ENCODE data around the gene LENG9. TPM values are rescaled to one million over a fixed set of nuclear protein-coding genes. Genes with fewer than 3 reads are reported as not detected.

The LENG9 gene
- total RNA-seq, 1 donor from 2014 or later = 0.75 TPM

DNA sequence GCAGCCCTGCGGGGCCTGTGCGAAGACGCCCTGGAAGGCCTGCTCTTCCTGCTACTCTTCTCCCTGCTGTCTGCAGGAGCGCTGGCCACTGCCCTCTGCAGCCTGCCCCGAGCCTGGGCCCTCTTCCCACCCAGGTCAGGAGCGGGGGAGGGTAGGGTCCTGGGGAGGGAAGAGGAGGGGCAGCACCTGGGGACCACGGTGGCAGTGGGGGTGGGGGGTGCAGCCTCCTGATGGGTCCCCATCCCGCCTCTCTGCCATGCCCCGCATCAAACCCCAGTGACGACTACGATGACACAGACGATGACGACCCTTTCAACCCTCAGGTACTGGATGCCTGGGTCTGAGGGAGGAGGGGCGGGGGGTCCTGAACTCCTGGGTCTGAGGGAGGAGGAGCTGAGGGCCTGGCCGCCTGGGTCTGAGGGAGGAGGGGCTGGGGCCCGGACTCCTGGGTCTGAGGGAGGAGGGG, 28.0 kb downstream of the LENG9 start:
- TF ChIP-seq, protein P1, sequence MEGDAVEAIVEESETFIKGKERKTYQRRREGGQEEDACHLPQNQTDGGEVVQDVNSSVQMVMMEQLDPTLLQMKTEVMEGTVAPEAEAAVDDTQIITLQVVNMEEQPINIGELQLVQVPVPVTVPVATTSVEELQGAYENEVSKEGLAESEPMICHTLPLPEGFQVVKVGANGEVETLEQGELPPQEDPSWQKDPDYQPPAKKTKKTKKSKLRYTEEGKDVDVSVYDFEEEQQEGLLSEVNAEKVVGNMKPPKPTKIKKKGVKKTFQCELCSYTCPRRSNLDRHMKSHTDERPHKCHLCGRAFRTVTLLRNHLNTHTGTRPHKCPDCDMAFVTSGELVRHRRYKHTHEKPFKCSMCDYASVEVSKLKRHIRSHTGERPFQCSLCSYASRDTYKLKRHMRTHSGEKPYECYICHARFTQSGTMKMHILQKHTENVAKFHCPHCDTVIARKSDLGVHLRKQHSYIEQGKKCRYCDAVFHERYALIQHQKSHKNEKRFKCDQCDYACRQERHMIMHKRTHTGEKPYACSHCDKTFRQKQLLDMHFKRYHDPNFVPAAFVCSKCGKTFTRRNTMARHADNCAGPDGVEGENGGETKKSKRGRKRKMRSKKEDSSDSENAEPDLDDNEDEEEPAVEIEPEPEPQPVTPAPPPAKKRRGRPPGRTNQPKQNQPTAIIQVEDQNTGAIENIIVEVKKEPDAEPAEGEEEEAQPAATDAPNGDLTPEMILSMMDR (IDR thresholded peaks at IDR 0.05; ENCODE audit: insufficient read depth, low read length, poor library complexity, severe bottlenecking) = no peak
- H3K36me3 ChIP-seq (ENCODE audit: control insufficient read depth, insufficient read depth, low read length) = no peaks in the 10 kb centered on the region
- H3K27me3 ChIP-seq (ENCODE audit: control insufficient read depth, insufficient read depth, low read length) = peaks cover 9% of the 10 kb centered on the region
- DNase-seq (ENCODE audit: low read depth) = no peak
- no peak overlapping the region for H3K4me3 ChIP-seq (ENCODE audit: low read depth, low read length)

DNA sequence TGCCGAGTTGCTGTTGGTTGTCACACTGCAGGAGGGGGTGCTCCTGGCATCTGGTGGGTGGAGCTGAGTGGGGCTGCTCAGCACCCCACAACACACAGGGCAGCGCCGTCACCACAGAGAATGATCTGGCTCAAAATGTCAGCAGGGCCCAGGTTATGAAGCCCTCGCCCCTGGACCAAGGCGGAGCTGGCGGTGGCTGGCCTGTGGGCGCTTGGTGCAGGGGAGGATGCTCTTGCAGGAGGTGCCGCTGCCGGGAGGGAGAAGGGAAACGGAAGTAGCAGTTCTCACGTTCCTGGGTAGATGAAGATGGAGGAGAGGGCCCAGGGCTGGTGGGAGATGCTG, 28.7 kb downstream of the LENG9 start:
- Histone ChIP-seq H3K27me3 (ENCODE audit: control insufficient read depth, insufficient read depth, low read length) (peaks cover 15% of the 10 kb centered on the region), H3K4me3 (ENCODE audit: low read depth, low read length) (no peak overlapping the region), H3K36me3 (ENCODE audit: control insufficient read depth, insufficient read depth, low read length) (no peaks in the 10 kb centered on the region)
- DNase-seq (ENCODE audit: low read depth) = no peak
- TF ChIP-seq, protein P1 (IDR thresholded peaks at IDR 0.05; ENCODE audit: insufficient read depth, low read length, poor library complexity, severe bottlenecking) = no peak

DNA sequence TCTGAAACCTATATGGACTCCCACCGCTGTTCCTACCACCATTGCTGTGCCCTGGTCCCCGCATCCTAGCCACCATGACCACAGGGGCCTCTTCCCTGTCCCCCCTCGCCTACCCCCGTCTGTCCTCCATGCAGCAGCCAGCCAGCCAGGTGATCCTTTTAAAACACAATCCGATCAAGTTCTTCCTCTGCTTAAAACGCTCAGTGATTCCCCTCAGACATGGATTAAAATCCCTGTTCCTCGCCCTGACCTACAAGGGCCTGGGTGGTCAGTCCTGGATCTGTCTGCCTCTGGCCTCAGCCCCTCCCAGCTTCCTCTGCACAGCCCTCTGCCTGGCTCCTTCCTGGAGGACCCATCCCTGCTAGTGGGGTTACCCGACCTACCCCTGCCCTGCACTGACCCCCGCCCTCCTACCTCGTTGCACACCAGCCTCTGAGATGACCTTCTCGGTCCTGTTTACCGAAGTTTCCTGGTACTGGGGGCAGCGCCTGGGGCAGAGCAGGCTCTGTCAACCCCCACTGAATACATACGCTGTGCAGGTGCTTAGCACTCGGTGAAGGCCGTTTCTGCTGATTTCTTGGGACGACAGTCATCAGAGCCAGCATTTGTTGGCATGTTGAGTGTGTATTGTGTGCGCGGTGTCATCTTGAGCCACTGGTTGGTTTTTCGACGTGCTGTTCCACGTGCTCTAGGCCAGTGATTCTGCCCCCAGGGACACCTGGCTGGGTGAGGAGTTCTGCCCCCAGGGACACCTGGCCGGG, 29.3 kb downstream of the LENG9 start:
- TF ChIP-seq, protein P1 (IDR thresholded peaks at IDR 0.05; ENCODE audit: insufficient read depth, low read length, poor library complexity, severe bottlenecking) = no peak
- no peak for DNase-seq (ENCODE audit: low read depth)
- Histone ChIP-seq H3K36me3 (ENCODE audit: control insufficient read depth, insufficient read depth, low read length) (no peaks in the 10 kb centered on the region), H3K27me3 (ENCODE audit: control insufficient read depth, insufficient read depth, low read length) (peaks cover 21% of the 10 kb centered on the region), H3K4me3 (ENCODE audit: low read depth, low read length) (no peak overlapping the region)

GRCh38 chr19:54433697-54434096, 29.9 kb downstream of the LENG9 start:
- DNase-seq (ENCODE audit: low read depth) = no peak
- TF ChIP-seq, protein P1 (IDR thresholded peaks at IDR 0.05; ENCODE audit: insufficient read depth, low read length, poor library complexity, severe bottlenecking) = no peak
- no peaks in the 10 kb centered on the region for H3K36me3 ChIP-seq (ENCODE audit: control insufficient read depth, insufficient read depth, low read length)
- peaks cover 24% of the 10 kb centered on the region for H3K27me3 ChIP-seq (ENCODE audit: control insufficient read depth, insufficient read depth, low read length)
- H3K4me3 ChIP-seq (ENCODE audit: low read depth, low read length) = no peak overlapping the region

- no peak for DNase-seq (ENCODE audit: low read depth)
- H3K36me3 ChIP-seq (ENCODE audit: control insufficient read depth, insufficient read depth, low read length) = no peaks in the 10 kb centered on the region
Observed at GRCh38 chr19:54432144-54432738, 31.3 kb downstream of the LENG9 start.

More at GRCh38 chr19:54432144-54432738, 31.3 kb downstream of the LENG9 start:
- no peak overlapping the region for H3K4me3 ChIP-seq (ENCODE audit: low read depth, low read length)
- TF ChIP-seq, protein P1 (IDR thresholded peaks at IDR 0.05; ENCODE audit: insufficient read depth, low read length, poor library complexity, severe bottlenecking) = no peak
- peaks cover 28% of the 10 kb centered on the region for H3K27me3 ChIP-seq (ENCODE audit: control insufficient read depth, insufficient read depth, low read length)
